GM23338 (cell line): Measurements from ENCODE around the gene HDAC3. TPM values are rescaled to one million over a fixed set of nuclear protein-coding genes. Genes with fewer than 3 reads are reported as not detected.
A peak's percentile ranks its signal among the peaks of the same experiment; 100 is the strongest.

Experiments
- ATAC-seq: fragments of 200-7000 bp; cut with Tn5 transposase; 3 replicates; pipeline ENCODE4 v1.9.1; 2020
- DNase-seq: peaks from one replicate; pipeline ENCODE4 v3.0.0-alpha.2; 2015; ENCODE audit warnings: low spot score
- H2AFZ ChIP-seq: fragments of 200-600 bp; sonication (generic); 2 replicates; pipeline ENCODE4 v1.8.0; 2016; ENCODE audit warnings: antibody characterized with exemption, mild to moderate bottlenecking, moderate library complexity
- H3F3A ChIP-seq: fragments of 200-600 bp; sonication (generic); replicated peaks from 2 replicates; pipeline ENCODE4 v1.8.0; 2017; ENCODE audit warnings: antibody characterized with exemption, mixed run types, low read depth
- H3K27ac ChIP-seq: fragments of 200-600 bp; sonication (generic); 2 replicates; pipeline ENCODE4 v1.6.1; 2016; ENCODE audit warnings: low read depth
- H3K27me3 ChIP-seq: fragments of 200-600 bp; sonication (generic); 2 replicates; pipeline ENCODE4 v1.8.0; 2016; ENCODE audit warnings: mild to moderate bottlenecking, mixed run types, moderate library complexity; ENCODE audit not compliant: insufficient read depth
- H3K36me3 ChIP-seq: fragments of 200-600 bp; sonication (generic); 2 replicates; pipeline ENCODE4 v1.8.0; 2016; ENCODE audit warnings: mild to moderate bottlenecking; ENCODE audit not compliant: insufficient read depth
- H3K4me1 ChIP-seq: fragments of 200-600 bp; sonication (generic); 2 replicates; pipeline ENCODE4 v1.8.0; 2016; ENCODE audit warnings: mild to moderate bottlenecking, moderate library complexity; ENCODE audit not compliant: insufficient read depth
- H3K4me2 ChIP-seq: fragments of 200-600 bp; sonication (generic); 2 replicates; pipeline ENCODE4 v1.7.1; 2017; ENCODE audit warnings: mixed run types
- H3K4me3 ChIP-seq: fragments of 200-600 bp; sonication (generic); 2 replicates; pipeline ENCODE4 v1.6.1; 2016; ENCODE audit warnings: mixed run types
- H3K79me2 ChIP-seq: fragments of 200-600 bp; sonication (generic); replicated peaks from 2 replicates; pipeline ENCODE4 v1.8.0; 2017; ENCODE audit warnings: mild to moderate bottlenecking; ENCODE audit not compliant: insufficient read depth
- H3K9me2 ChIP-seq: fragments of 200-600 bp; sonication (generic); 2 replicates; pipeline ENCODE4 v1.8.0; 2017; ENCODE audit not compliant: insufficient read depth
- H4K20me1 ChIP-seq: fragments of 200-600 bp; sonication (generic); replicated peaks from 2 replicates; pipeline ENCODE4 v1.8.0; 2017; ENCODE audit warnings: mild to moderate bottlenecking; ENCODE audit not compliant: insufficient read depth
- H3K27ac Mint-ChIP-seq: 2 replicates; pipeline ENCODE4 v1.8.0; 2020; ENCODE audit warnings: inconsistent platforms, mild to moderate bottlenecking, moderate library complexity, mixed read lengths
- H3K27me3 Mint-ChIP-seq: 3 replicates; pipeline ENCODE4 v1.8.0; 2022; ENCODE audit warnings: low read depth, mild to moderate bottlenecking, moderate library complexity, mixed read lengths, inconsistent platforms; ENCODE audit not compliant: insufficient read depth, poor library complexity
- H3K36me3 Mint-ChIP-seq: 3 replicates; pipeline ENCODE4 v1.8.0; 2021; ENCODE audit warnings: low read depth, mild to moderate bottlenecking, inconsistent platforms, moderate library complexity, mixed read lengths
- H3K4me1 Mint-ChIP-seq: 3 replicates; pipeline ENCODE4 v1.8.0; 2020; ENCODE audit warnings: mild to moderate bottlenecking, inconsistent platforms, mixed read lengths
- H3K4me3 Mint-ChIP-seq: 3 replicates; pipeline ENCODE4 v1.8.0; 2021; ENCODE audit warnings: moderate library complexity, mild to moderate bottlenecking, inconsistent platforms, mixed read lengths
- H3K9me3 Mint-ChIP-seq: 3 replicates; pipeline ENCODE4 v1.8.0; 2020; ENCODE audit warnings: moderate library complexity, mild to moderate bottlenecking, inconsistent platforms, mixed read lengths
- CREB1 ChIP-seq: fragments of 250-450 bp; sonication (Bioruptor Pico); IDR thresholded peaks from 2 replicates; pipeline ENCODE4 v1.5.0; 2020; ENCODE audit warnings: low read depth, mild to moderate bottlenecking, moderate library complexity
- EZH2 ChIP-seq: fragments of 200-600 bp; sonication (generic); IDR thresholded peaks from one replicate; pipeline ENCODE4 v1.8.0; 2017; ENCODE audit warnings: antibody characterized with exemption, mild to moderate bottlenecking, low read depth; ENCODE audit not compliant: unreplicated experiment
- JUNB ChIP-seq: IDR thresholded peaks from one replicate; pipeline ENCODE4 v1.6.1; 2016; ENCODE audit warnings: antibody characterized with exemption; ENCODE audit not compliant: unreplicated experiment
- STAT1 ChIP-seq: IDR thresholded peaks from one replicate; pipeline ENCODE4 v1.6.1; 2016; ENCODE audit warnings: antibody characterized with exemption; ENCODE audit not compliant: unreplicated experiment
- ZNF114 ChIP-seq: fragments of 250-450 bp; sonication (Bioruptor Pico); IDR thresholded peaks from 2 replicates; pipeline ENCODE4 v1.5.0; 2020; ENCODE audit warnings: mild to moderate bottlenecking, moderate library complexity
- ZNF331 ChIP-seq: fragments of 250-450 bp; sonication (Bioruptor Pico); IDR thresholded peaks from 2 replicates; pipeline ENCODE4 v1.5.0; 2020; ENCODE audit warnings: low read depth, mild to moderate bottlenecking, moderate library complexity
- polyA plus RNA-seq: library from polyadenylated mRNA; unstranded; fragments of >200 nt; fragmentation: Nextera tagmentation; extraction: Ambion mirVana; gene quantifications from 2 replicates; pipeline ENCODE4 v1.2.1, GENCODE V29; 2016
- total RNA-seq: library from RNA; depleted of rRNA; stranded (reverse); fragments of >200 nt; shearing (Covaris generic); gene quantifications from 2 replicates; pipeline ENCODE4 v1.2.3, GENCODE V29; 2014
- TF ChIP-seq, protein P1 (sequence below): IDR thresholded peaks from 2 replicates; pipeline ENCODE4 v1.6.1; 2016; ENCODE audit warnings: antibody characterized with exemption
- TF ChIP-seq, protein P2 (sequence below), 2 experiments: fragments of 200-600 bp in 1 of 2; sonication (generic) in 1 of 2; conservative IDR thresholded peaks; 2 replicates each; pipeline versions ENCODE4 v1.5.1 to v1.6.1; 2016 to 2017; ENCODE audit warnings: antibody characterized with exemption in 2 of 2, low read depth in 2 of 2, mild to moderate bottlenecking in 2 of 2, moderate library complexity in 1 of 2
- TF ChIP-seq, protein P3 (sequence below): fragments of 250-450 bp; sonication (Bioruptor Pico); IDR thresholded peaks from 2 replicates; pipeline ENCODE4 v1.5.0; 2020; ENCODE audit warnings: mild to moderate bottlenecking, moderate library complexity
- TF ChIP-seq, protein P4 (sequence below): IDR thresholded peaks from one replicate; pipeline ENCODE4 v1.6.1; 2018; ENCODE audit warnings: antibody characterized with exemption; ENCODE audit not compliant: unreplicated experiment

The HDAC3 gene
- total and polyA plus RNA-seq, 2 experiments from 2014 or later: 59.2 to 90.0 TPM

DNA sequence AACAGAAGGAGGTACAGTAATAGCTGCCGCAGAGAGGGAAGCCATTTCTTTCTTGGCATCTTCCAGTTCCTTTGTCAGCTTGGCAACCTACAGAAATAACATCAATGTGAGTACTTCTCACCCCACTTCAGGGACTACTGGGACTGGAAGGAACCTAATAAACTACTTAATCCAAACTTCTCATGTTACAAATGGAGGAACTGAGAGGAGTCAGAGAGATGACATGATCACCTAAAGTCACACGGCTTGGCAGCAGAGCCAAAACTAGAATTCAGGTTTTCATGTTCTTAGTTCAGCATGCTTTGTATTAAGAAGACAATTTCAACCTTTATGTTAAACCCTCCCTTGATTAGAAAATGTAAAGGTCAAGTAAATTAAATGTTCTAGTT, 62.5 kb downstream of the HDAC3 start (continued):
- TF ChIP-seq CREB1 (CRISPR knock-in tag) (no peak), EZH2 (no peak), ZNF114 (CRISPR knock-in tag) (no peak), STAT1 (no peak), JUNB (no peak)
- TF ChIP-seq, protein P1, sequence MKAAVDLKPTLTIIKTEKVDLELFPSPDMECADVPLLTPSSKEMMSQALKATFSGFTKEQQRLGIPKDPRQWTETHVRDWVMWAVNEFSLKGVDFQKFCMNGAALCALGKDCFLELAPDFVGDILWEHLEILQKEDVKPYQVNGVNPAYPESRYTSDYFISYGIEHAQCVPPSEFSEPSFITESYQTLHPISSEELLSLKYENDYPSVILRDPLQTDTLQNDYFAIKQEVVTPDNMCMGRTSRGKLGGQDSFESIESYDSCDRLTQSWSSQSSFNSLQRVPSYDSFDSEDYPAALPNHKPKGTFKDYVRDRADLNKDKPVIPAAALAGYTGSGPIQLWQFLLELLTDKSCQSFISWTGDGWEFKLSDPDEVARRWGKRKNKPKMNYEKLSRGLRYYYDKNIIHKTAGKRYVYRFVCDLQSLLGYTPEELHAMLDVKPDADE: no peak
- TF ChIP-seq, protein P2, sequence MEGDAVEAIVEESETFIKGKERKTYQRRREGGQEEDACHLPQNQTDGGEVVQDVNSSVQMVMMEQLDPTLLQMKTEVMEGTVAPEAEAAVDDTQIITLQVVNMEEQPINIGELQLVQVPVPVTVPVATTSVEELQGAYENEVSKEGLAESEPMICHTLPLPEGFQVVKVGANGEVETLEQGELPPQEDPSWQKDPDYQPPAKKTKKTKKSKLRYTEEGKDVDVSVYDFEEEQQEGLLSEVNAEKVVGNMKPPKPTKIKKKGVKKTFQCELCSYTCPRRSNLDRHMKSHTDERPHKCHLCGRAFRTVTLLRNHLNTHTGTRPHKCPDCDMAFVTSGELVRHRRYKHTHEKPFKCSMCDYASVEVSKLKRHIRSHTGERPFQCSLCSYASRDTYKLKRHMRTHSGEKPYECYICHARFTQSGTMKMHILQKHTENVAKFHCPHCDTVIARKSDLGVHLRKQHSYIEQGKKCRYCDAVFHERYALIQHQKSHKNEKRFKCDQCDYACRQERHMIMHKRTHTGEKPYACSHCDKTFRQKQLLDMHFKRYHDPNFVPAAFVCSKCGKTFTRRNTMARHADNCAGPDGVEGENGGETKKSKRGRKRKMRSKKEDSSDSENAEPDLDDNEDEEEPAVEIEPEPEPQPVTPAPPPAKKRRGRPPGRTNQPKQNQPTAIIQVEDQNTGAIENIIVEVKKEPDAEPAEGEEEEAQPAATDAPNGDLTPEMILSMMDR (conservative IDR thresholded peaks at IDR 0.05; ENCODE audit: low read depth in 2 of 2): no peak

DNA sequence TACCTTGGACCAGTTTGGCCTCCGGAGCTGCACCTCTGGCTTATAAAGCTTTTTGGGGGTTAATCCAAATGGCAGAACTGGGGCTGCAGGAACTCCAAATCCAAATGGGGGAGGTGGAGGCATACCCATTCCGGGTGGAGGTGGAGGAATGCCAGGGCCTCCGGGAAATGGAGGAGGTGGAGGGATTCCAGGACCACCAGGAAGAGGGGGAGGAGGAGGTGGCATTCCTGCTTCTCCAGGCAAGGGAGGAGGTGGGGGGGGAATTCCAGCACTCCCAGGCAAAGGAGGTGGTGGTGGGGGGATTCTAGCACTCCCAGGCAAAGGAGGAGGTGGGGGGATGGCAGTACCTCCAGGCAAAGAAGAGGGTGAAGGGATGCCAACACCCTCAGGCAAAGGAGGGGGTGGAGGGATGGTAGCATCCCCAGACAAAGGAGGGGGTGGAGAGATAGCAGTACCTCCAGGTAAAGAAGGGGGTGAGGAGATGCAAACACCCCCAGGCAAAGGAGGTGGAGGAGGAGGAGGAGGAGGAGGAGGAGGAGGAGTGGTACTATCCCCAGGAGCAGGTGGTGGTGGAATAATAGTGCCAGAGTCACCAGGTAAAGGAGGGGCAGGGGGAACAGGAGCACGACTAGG, 63.0 kb downstream of the HDAC3 start:
- Histone ChIP-seq H3K4me2 (no peak overlapping the region), H3K27me3 (no peaks in the 10 kb centered on the region), H4K20me1 (no peaks in the 10 kb centered on the region; the same call in 1 of the 2 replicates), H3K36me3 (peaks cover 47% of the 10 kb centered on the region), H3K27ac (no peak overlapping the region), H3F3A (no peaks in the 10 kb centered on the region), H3K79me2 (no peaks in the 10 kb centered on the region), H3K4me3 (no peak overlapping the region), H3K4me1 (peaks cover 6% of the 10 kb centered on the region; the same call in 1 of the 2 replicates), H3K9me2 (no peaks in the 10 kb centered on the region), H2AFZ (no peak overlapping the region)
- Mint-ChIP-seq H3K4me3 (no peak overlapping the region), H3K27ac (no peak overlapping the region), H3K27me3 (peaks cover 3% of the 10 kb centered on the region), H3K4me1 (peaks cover 3% of the 10 kb centered on the region; the same call in 2 of the 3 replicates), H3K36me3 (peaks cover 70% of the 10 kb centered on the region), H3K9me3 (no peaks in the 10 kb centered on the region)
- peak; percentile 45 for DNase-seq
- no peak; the same call in 2 of the 3 replicates for ATAC-seq
- TF ChIP-seq STAT1 (no peak), JUNB (no peak), ZNF331 (CRISPR knock-in tag) (no peak)
- TF ChIP-seq, protein P3, sequence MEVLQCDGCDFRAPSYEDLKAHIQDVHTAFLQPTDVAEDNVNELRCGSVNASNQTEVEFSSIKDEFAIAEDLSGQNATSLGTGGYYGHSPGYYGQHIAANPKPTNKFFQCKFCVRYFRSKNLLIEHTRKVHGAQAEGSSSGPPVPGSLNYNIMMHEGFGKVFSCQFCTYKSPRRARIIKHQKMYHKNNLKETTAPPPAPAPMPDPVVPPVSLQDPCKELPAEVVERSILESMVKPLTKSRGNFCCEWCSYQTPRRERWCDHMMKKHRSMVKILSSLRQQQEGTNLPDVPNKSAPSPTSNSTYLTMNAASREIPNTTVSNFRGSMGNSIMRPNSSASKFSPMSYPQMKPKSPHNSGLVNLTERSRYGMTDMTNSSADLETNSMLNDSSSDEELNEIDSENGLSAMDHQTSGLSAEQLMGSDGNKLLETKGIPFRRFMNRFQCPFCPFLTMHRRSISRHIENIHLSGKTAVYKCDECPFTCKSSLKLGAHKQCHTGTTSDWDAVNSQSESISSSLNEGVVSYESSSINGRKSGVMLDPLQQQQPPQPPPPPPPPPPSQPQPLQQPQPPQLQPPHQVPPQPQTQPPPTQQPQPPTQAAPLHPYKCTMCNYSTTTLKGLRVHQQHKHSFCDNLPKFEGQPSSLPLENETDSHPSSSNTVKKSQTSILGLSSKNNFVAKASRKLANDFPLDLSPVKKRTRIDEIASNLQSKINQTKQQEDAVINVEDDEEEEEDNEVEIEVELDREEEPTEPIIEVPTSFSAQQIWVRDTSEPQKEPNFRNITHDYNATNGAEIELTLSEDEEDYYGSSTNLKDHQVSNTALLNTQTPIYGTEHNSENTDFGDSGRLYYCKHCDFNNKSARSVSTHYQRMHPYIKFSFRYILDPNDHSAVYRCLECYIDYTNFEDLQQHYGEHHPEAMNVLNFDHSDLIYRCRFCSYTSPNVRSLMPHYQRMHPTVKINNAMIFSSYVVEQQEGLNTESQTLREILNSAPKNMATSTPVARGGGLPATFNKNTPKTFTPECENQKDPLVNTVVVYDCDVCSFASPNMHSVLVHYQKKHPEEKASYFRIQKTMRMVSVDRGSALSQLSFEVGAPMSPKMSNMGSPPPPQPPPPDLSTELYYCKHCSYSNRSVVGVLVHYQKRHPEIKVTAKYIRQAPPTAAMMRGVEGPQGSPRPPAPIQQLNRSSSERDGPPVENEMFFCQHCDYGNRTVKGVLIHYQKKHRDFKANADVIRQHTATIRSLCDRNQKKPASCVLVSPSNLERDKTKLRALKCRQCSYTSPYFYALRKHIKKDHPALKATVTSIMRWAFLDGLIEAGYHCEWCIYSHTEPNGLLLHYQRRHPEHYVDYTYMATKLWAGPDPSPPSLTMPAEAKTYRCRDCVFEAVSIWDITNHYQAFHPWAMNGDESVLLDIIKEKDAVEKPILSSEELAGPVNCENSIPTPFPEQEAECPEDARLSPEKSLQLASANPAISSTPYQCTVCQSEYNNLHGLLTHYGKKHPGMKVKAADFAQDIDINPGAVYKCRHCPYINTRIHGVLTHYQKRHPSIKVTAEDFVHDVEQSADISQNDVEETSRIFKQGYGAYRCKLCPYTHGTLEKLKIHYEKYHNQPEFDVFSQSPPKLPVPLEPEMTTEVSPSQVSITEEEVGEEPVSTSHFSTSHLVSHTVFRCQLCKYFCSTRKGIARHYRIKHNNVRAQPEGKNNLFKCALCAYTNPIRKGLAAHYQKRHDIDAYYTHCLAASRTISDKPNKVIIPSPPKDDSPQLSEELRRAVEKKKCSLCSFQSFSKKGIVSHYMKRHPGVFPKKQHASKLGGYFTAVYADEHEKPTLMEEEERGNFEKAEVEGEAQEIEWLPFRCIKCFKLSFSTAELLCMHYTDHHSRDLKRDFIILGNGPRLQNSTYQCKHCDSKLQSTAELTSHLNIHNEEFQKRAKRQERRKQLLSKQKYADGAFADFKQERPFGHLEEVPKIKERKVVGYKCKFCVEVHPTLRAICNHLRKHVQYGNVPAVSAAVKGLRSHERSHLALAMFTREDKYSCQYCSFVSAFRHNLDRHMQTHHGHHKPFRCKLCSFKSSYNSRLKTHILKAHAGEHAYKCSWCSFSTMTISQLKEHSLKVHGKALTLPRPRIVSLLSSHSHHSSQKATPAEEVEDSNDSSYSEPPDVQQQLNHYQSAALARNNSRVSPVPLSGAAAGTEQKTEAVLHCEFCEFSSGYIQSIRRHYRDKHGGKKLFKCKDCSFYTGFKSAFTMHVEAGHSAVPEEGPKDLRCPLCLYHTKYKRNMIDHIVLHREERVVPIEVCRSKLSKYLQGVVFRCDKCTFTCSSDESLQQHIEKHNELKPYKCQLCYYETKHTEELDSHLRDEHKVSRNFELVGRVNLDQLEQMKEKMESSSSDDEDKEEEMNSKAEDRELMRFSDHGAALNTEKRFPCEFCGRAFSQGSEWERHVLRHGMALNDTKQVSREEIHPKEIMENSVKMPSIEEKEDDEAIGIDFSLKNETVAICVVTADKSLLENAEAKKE: no peak
- TF ChIP-seq, protein P4, sequence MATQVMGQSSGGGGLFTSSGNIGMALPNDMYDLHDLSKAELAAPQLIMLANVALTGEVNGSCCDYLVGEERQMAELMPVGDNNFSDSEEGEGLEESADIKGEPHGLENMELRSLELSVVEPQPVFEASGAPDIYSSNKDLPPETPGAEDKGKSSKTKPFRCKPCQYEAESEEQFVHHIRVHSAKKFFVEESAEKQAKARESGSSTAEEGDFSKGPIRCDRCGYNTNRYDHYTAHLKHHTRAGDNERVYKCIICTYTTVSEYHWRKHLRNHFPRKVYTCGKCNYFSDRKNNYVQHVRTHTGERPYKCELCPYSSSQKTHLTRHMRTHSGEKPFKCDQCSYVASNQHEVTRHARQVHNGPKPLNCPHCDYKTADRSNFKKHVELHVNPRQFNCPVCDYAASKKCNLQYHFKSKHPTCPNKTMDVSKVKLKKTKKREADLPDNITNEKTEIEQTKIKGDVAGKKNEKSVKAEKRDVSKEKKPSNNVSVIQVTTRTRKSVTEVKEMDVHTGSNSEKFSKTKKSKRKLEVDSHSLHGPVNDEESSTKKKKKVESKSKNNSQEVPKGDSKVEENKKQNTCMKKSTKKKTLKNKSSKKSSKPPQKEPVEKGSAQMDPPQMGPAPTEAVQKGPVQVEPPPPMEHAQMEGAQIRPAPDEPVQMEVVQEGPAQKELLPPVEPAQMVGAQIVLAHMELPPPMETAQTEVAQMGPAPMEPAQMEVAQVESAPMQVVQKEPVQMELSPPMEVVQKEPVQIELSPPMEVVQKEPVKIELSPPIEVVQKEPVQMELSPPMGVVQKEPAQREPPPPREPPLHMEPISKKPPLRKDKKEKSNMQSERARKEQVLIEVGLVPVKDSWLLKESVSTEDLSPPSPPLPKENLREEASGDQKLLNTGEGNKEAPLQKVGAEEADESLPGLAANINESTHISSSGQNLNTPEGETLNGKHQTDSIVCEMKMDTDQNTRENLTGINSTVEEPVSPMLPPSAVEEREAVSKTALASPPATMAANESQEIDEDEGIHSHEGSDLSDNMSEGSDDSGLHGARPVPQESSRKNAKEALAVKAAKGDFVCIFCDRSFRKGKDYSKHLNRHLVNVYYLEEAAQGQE: no peak
- TF ChIP-seq, protein P1: no peak
